ENCODE measurements around the gene CCNF. TPM values are rescaled to one million over a fixed set of nuclear protein-coding genes. Genes with fewer than 3 reads are reported as not detected.

The CCNF gene
- total and polyA plus RNA-seq, 9 donors, result 0.87 to 2.5 (median 1.8) TPM

GRCh38 chr16:2481676-2482075 is 52.4 kb downstream of the CCNF start:
- Histone ChIP-seq H3K9me3 (no peaks in the 10 kb centered on the region), H3K27ac (no peak overlapping the region), H3K4me1 (ENCODE audit: insufficient read depth) (peaks cover 14% of the 10 kb centered on the region), H3K4me3 (no peak overlapping the region), H3K36me3 (no peaks in the 10 kb centered on the region), H3K27me3 (no peaks in the 10 kb centered on the region)
- TF ChIP-seq CTCF (IDR thresholded peaks at IDR 0.05) (no peak), EP300 (IDR thresholded peaks at IDR 0.05) (no peak), POLR2A (IDR thresholded peaks at IDR 0.05) (no peak)
- intact Hi-C loops (cut with DNase I), result no loop called here
- DNase-seq, result no peak
- 62 to 70% (median 64%) methylated on average over 7 of the region's 7 CpGs for WGBS, 3 donors

- Histone ChIP-seq H3K27me3 (no peaks in the 10 kb centered on the region), H3K4me3 (no peak overlapping the region), H3K9me3 (no peaks in the 10 kb centered on the region), H3K4me1 (ENCODE audit: insufficient read depth) (peaks cover 14% of the 10 kb centered on the region), H3K27ac (no peak overlapping the region), H3K36me3 (no peaks in the 10 kb centered on the region)
- no peak for DNase-seq
- TF ChIP-seq POLR2A (IDR thresholded peaks at IDR 0.05), result no peak
- no peak for TF ChIP-seq CTCF (IDR thresholded peaks at IDR 0.05)
- no peak for TF ChIP-seq EP300 (IDR thresholded peaks at IDR 0.05)
- intact Hi-C loops (cut with DNase I), result no loop called here
- WGBS, 3 donors, result 55 to 64% (median 58%) methylated on average over 13 of the region's 13 CpGs
Observed at GRCh38 chr16:2482249-2482648, 53.0 kb downstream of the CCNF start.

GRCh38 chr16:2482708-2483534 is 53.7 kb downstream of the CCNF start:
- Histone ChIP-seq H3K27ac (no peak overlapping the region), H3K9me3 (no peaks in the 10 kb centered on the region), H3K4me1 (ENCODE audit: insufficient read depth) (peaks cover 14% of the 10 kb centered on the region), H3K4me3 (no peak overlapping the region), H3K36me3 (no peaks in the 10 kb centered on the region), H3K27me3 (no peaks in the 10 kb centered on the region)
- peak; percentile 57 to 77 (median 67) for DNase-seq
- 14 to 20% (median 15%) methylated on average over 32 of the region's 32 CpGs for WGBS, 3 donors
- intact Hi-C loops (cut with DNase I), result no loop called here
- TF ChIP-seq POLR2A (IDR thresholded peaks at IDR 0.05), result no peak
- no peak for TF ChIP-seq CTCF (IDR thresholded peaks at IDR 0.05)
- TF ChIP-seq EP300 (IDR thresholded peaks at IDR 0.05), result no peak

DNA sequence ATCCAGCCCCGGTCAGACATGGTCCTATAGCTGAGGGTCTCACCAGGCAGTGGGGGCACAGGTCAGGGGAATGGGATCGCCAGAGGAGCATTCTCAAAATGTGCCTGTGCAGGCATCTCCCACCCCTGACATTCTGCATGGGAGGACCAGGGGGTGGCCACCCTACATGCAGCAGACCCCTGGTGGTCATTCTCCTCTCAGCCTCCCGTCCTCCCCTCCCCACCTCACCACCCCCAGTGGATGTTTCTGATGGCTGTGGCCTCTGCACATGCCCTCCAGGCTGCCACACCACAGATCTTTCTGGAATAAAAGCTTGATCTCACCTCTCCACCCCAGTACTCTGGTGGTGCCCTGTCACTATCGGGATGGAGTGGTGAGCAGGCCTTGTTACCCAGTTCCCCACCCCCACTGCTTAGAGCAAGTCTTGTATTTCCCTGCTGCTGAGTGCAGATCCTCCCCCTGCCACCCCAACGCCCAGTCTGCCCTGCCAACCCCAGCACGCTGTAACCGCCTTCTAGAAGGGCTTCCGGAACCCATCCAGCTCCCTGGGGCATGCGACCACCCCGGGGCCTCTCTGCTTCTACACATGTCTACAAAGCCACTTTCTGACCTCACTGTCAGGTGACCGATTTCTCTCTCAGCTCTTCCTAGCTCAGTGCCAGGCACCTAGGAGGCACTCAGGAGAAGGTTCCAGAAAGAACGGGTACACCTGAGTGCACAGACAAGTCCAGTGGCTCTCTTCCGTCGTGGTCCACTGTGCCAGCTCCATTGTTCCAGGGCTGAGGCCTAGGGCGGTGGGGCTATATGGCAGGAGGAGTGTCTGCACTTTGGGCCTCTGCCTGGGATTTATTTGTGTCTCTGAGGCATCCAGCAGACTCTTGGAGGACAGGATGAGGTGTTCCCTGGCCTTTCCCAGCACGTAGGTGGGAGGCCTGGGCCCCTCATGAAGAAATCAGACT is 55.0 kb downstream of the CCNF start:
- 89 to 93% (median 92%) methylated on average over 16 of the region's 16 CpGs for WGBS, 3 donors
- no peaks in the 10 kb centered on the region for H3K9me3 ChIP-seq
- H3K36me3 ChIP-seq, result no peaks in the 10 kb centered on the region
- H3K4me1 ChIP-seq (ENCODE audit: insufficient read depth), result peaks cover 14% of the 10 kb centered on the region
- no peak overlapping the region for H3K27ac ChIP-seq
- TF ChIP-seq CTCF (IDR thresholded peaks at IDR 0.05), result no peak
- no peak for TF ChIP-seq POLR2A (IDR thresholded peaks at IDR 0.05)
- TF ChIP-seq EP300 (IDR thresholded peaks at IDR 0.05), result no peak
- no peaks in the 10 kb centered on the region for H3K27me3 ChIP-seq
- no peak for DNase-seq
- intact Hi-C loops (cut with DNase I), result no loop called here
- H3K4me3 ChIP-seq, result no peak overlapping the region

All from ovary (tissue), 9 donors.